ENCODE measurements around the gene POLDIP2. TPM values are rescaled to one million over a fixed set of nuclear protein-coding genes. Genes with fewer than 3 reads are reported as not detected.

POLDIP2 gene
- total and polyA plus RNA-seq, 11 donors: 97.8 to 194 (median 163) TPM

DNA sequence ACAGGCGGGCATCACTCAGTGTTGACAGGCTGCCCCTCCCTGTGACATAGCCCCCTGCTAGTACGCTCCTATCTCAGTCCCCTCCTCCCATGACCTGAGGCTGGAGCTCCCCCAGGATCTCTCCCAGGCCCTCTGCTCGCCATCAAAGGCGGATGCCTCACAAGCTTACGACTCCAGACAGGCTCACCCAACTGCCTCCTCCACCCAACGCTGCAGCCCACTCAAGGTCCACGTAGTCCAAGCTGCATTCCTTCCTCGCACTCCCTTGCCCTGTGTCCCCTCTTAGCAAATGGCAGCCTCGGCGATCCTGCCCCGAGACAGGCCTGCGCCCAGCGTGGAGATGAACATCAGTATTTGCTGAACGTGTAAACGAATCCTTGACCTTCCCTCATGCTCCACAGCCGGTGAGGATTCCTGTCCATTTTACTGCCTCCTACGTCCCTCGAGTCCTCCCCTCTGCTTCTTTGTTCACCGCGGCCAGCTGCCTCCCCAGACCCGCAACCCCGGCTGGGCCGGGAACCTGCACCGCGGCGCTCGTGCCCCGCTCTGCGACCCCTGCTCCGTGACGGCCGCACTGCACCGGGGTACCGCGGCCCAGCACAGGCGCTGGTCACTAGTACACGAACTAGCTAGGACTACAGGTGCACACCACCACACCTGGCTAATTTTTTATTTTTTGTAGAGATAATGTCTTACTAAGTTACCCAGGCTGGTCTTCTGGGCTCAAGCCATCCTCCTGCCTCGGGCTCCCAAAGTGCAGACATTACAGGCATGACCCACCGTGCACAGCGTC is 39.2 kb downstream of the POLDIP2 start:
- Histone ChIP-seq H3K27ac (peak overlapping the region in 3 of 12 donors; percentile 16 to 63 (median 56)), H3K9me3 (no peaks in the 10 kb centered on the region), H3K36me3 (no peaks in the 10 kb centered on the region), H3K4me3 (peak overlapping the region; percentile 19 to 82 (median 64)), H3K27me3 (no peaks in the 10 kb centered on the region), H3K4me1 (peaks cover 0 to 22% (median 15%) of the 10 kb centered on the region in 12 donors)
- intact Hi-C loops (cut with DNase I): loop anchor here in 1 of 10 donors (10.0 kb wide), 1 partner anchor 57 kb away; the partner anchor contains the start of genes SARM1 and VTN
- WGBS, 4 donors: 11 to 15% (median 12%) methylated on average over 39 to 40 of the region's 40 CpGs
- ATAC-seq (peak in 1 of 4 donors; percentile 4), DNase-seq (no peak)
- no peak for TF ChIP-seq CTCF (IDR thresholded peaks at IDR 0.05)
- no peak for TF ChIP-seq POLR2A (IDR thresholded peaks at IDR 0.05)

- Histone ChIP-seq H3K36me3 (no peaks in the 10 kb centered on the region), H3K27me3 (no peaks in the 10 kb centered on the region), H3K9me3 (no peaks in the 10 kb centered on the region), H3K4me3 (no peak overlapping the region), H3K27ac (no peak overlapping the region), H3K4me1 (peaks cover 0 to 22% (median 15%) of the 10 kb centered on the region in 12 donors)
- intact Hi-C loops (cut with DNase I): loop anchor here in 1 of 10 donors (10.0 kb wide), 1 partner anchor 57 kb away; the partner anchor contains the start of genes SARM1 and VTN
- no peak for ATAC-seq
- DNase-seq: no peak
- TF ChIP-seq CTCF (IDR thresholded peaks at IDR 0.05) (no peak), POLR2A (IDR thresholded peaks at IDR 0.05) (no peak)
- 82 to 87% (median 83%) methylated on average over 21 of the region's 21 CpGs for WGBS, 4 donors
These were observed 40.0 kb downstream of the POLDIP2 start for GRCh38 chr17:28317099-28317965.

DNA sequence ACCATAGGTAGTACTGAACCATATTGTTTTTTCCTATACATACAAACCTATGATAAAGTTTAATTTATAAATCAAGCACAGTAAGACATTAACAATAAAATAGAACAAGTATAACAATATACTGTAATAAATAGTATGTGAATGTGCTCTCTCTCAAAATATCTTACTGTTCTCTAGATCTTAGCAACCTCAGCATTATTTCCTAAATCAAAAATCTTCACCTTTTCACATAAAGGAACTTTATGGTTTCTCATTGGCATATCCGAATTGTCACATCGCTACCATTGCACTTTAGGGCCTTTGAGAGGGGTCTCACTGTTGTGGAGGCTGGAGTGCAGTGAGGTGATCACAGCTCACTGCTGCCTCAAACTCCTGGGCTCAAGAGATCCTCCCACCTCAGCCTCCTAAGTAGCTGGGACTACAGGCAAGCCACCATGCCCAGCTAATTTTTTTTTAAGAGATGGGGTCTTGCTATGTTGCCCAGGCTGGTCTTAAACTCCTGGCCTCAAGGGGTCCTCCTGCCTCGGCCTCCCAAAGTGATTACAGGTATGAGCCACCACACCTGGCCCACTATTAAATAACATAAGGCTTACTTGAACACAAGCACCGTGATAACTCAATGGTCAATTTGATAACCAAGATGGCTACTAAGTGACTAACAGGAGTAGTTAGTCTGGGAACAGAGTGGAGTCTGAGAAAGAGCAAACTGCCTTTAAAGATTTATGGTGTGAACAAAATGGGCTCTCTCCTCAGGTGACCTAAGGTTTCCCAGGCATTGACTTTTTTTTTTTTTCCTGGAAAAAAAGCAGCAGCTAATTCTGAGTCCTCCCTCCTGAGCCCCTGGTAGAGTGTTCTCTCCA is 41.3 kb downstream of the POLDIP2 start:
- peaks cover 0 to 22% (median 15%) of the 10 kb centered on the region in 12 donors for H3K4me1 ChIP-seq
- H3K27ac ChIP-seq: no peak overlapping the region
- no peak for ATAC-seq
- DNase-seq: no peak
- 88 to 96% (median 94%) methylated on average over 4 of the region's 4 CpGs for WGBS, 4 donors
- H3K9me3 ChIP-seq: no peaks in the 10 kb centered on the region
- H3K27me3 ChIP-seq: no peaks in the 10 kb centered on the region
- no peaks in the 10 kb centered on the region for H3K36me3 ChIP-seq
- TF ChIP-seq POLR2A (IDR thresholded peaks at IDR 0.05) (no peak), CTCF (IDR thresholded peaks at IDR 0.05) (no peak)
- intact Hi-C loops (cut with DNase I): loop anchor here in 1 of 10 donors (10.0 kb wide), 1 partner anchor 59 kb away; the partner anchor contains the start of genes SARM1 and VTN
- no peak overlapping the region for H3K4me3 ChIP-seq

All from heart left ventricle (tissue), 16 donors.